Keratinocyte (primary cell): ENCODE measurements around the gene AMDHD2.

Experiments used
- CTCF ChIP-seq, 3 experiments: IDR thresholded peaks in 1 of 3; conservative IDR thresholded peaks in 1 of 3; optimal IDR thresholded peaks in 1 of 3; 2 replicates in 2 of 3; 3 replicates in 1 of 3; pipeline versions ENCODE3 to v1.5.1; 2011; ENCODE audit warnings: low read length in 3 of 3, mild to moderate bottlenecking in 3 of 3, moderate library complexity in 2 of 3, control low read depth in 1 of 3, inconsistent platforms in 1 of 3; ENCODE audit not compliant: insufficient read depth in 2 of 3; ENCODE audit errors: extremely low read depth in 1 of 3
- EZH2 ChIP-seq: IDR thresholded peaks from one replicate; pipeline ENCODE4 v1.6.1; 2012; ENCODE audit warnings: inconsistent platforms, mild to moderate bottlenecking, low read length, moderate library complexity

GRCh38 chr16:2499454-2499853, 20.7 kb upstream of the AMDHD2 start:
- no peak for TF ChIP-seq CTCF (optimal IDR thresholded peaks at IDR 0.05 in 1 of 3, IDR thresholded peaks at IDR 0.05 in 1 of 3, conservative IDR thresholded peaks at IDR 0.05 in 1 of 3; ENCODE audit: extremely low read depth in 1 of 3, insufficient read depth in 2 of 3, low read length in 3 of 3)
- TF ChIP-seq EZH2, result no peak
